Activated B cell treated with CpG ODN at 0.5 μM for 24 hours (primary cell): ENCODE data around the gene ERMAP. TPM values are rescaled to one million over a fixed set of nuclear protein-coding genes. Genes with fewer than 3 reads are reported as not detected.
A peak's percentile ranks its signal among the peaks of the same experiment; 100 is the strongest.

Experiments
- ATAC-seq: fragments of 200-7000 bp; cut with Tn5 transposase; one replicate; pipeline ENCODE4 v1.10.0; 2021; ENCODE audit warnings: low read depth, mild to moderate bottlenecking, moderate library complexity
- CTCF ChIA-PET: fragments of 350-600 bp; sonication (Branson Sonifier 250); formaldehyde crosslinking; loops from one replicate; lab custom pipeline; 2021; ENCODE audit warnings: antibody characterized with exemption; lab: Charles Lee
- POLR2A ChIA-PET: fragments of 350-600 bp; sonication (Branson Sonifier 250); formaldehyde crosslinking; loops from one replicate; lab custom pipeline; 2021; ENCODE audit warnings: antibody characterized with exemption; lab: Charles Lee
- DNase-seq: peaks from one replicate; pipeline ENCODE4 v3.0.0; 2022
- H3K27ac Mint-ChIP-seq: one replicate; pipeline ENCODE4 v1.8.0; 2020; ENCODE audit warnings: mixed read lengths
- H3K27me3 Mint-ChIP-seq: one replicate; pipeline ENCODE4 v1.8.0; 2021; ENCODE audit warnings: mixed read lengths
- H3K36me3 Mint-ChIP-seq: one replicate; pipeline ENCODE4 v1.8.0; 2021; ENCODE audit warnings: low read depth, mixed read lengths
- H3K4me1 Mint-ChIP-seq: one replicate; pipeline ENCODE4 v1.8.0; 2021; ENCODE audit warnings: mixed read lengths
- H3K4me3 Mint-ChIP-seq: one replicate; pipeline ENCODE4 v1.8.0; 2020; ENCODE audit warnings: mild to moderate bottlenecking, mixed read lengths
- H3K9me3 Mint-ChIP-seq: one replicate; pipeline ENCODE4 v1.8.0; 2020; ENCODE audit warnings: mixed read lengths
- CTCF ChIP-seq: fragments of 200-600 bp; IDR thresholded peaks from one replicate; pipeline ENCODE4 v1.8.0; 2022; ENCODE audit warnings: antibody characterized with exemption, mild to moderate bottlenecking
- intact Hi-C: fragments of 100-400 bp; cut with micrococcal nuclease; formaldehyde crosslinking; loops from one replicate; pipeline ENCODE4 v1.15.1; 2024
- total RNA-seq: library from RNA; stranded (reverse); gene quantifications from 2 replicates; pipeline ENCODE4 v1.2.3, GENCODE V29; 2022

The ERMAP gene
- total RNA-seq, 1 donor from 2014 or later = 10.7 TPM

GRCh38 chr1:42833981-42834380, 17.1 kb downstream of the ERMAP start:
- no peak for ATAC-seq
- Mint-ChIP-seq H3K27ac (no peak overlapping the region), H3K27me3 (no peaks in the 10 kb centered on the region), H3K9me3 (no peaks in the 10 kb centered on the region), H3K36me3 (no peaks in the 10 kb centered on the region), H3K4me1 (peaks cover 21% of the 10 kb centered on the region), H3K4me3 (no peak overlapping the region)
- TF ChIP-seq CTCF = no peak
- CTCF ChIA-PET = no interaction called here
- DNase-seq = no peak
- POLR2A ChIA-PET = no interaction called here
- intact Hi-C loops = no loop called here

- ChIA-PET CTCF (no interaction called here), POLR2A (no interaction called here)
- Mint-ChIP-seq H3K4me1 (peaks cover 22% of the 10 kb centered on the region), H3K27me3 (no peaks in the 10 kb centered on the region), H3K9me3 (no peaks in the 10 kb centered on the region), H3K27ac (no peak overlapping the region), H3K36me3 (no peaks in the 10 kb centered on the region), H3K4me3 (no peak overlapping the region)
- DNase-seq (no peak), ATAC-seq (no peak)
- TF ChIP-seq CTCF = no peak
- intact Hi-C loops = no loop called here
Observed at GRCh38 chr1:42834803-42835202, 17.9 kb downstream of the ERMAP start.

GRCh38 chr1:42835422-42835821, 18.5 kb downstream of the ERMAP start:
- TF ChIP-seq CTCF = no peak
- ChIA-PET CTCF (no interaction called here), POLR2A (no interaction called here)
- Mint-ChIP-seq H3K9me3 (no peaks in the 10 kb centered on the region), H3K27ac (no peak overlapping the region), H3K4me1 (peaks cover 22% of the 10 kb centered on the region), H3K4me3 (no peak overlapping the region), H3K36me3 (no peaks in the 10 kb centered on the region), H3K27me3 (no peaks in the 10 kb centered on the region)
- intact Hi-C loops = no loop called here
- ATAC-seq = no peak
- no peak for DNase-seq

- no peak for ATAC-seq
- Mint-ChIP-seq H3K4me1 (peaks cover 22% of the 10 kb centered on the region), H3K36me3 (no peaks in the 10 kb centered on the region), H3K27me3 (no peaks in the 10 kb centered on the region), H3K4me3 (no peak overlapping the region), H3K27ac (no peak overlapping the region), H3K9me3 (no peaks in the 10 kb centered on the region)
- ChIA-PET POLR2A (no interaction called here), CTCF (no interaction called here)
- TF ChIP-seq CTCF = no peak
- DNase-seq = no peak
- intact Hi-C loops = no loop called here
Observed at GRCh38 chr1:42837709-42838108, 20.8 kb downstream of the ERMAP start.

- DNase-seq (no peak), ATAC-seq (peak; percentile 40)
- Mint-ChIP-seq H3K4me1 (peaks cover 22% of the 10 kb centered on the region), H3K27me3 (no peaks in the 10 kb centered on the region), H3K27ac (no peak overlapping the region), H3K9me3 (no peaks in the 10 kb centered on the region), H3K36me3 (peaks cover 4% of the 10 kb centered on the region), H3K4me3 (no peak overlapping the region)
- CTCF ChIA-PET = no interaction called here
- TF ChIP-seq CTCF = no peak
- intact Hi-C loops = no loop called here
- POLR2A ChIA-PET = interaction anchor here (0.8 to 1.1 kb wide), 2 partner anchors 8 to 9 kb away, joined by 4 read pairs; partner anchors contain the start of gene ZNF691
Observed at GRCh38 chr1:42838482-42839190, 21.7 kb downstream of the ERMAP start.
